Neural progenitor cell (in vitro differentiated cells): Measurements from ENCODE around the gene METTL3. TPM values are rescaled to one million over a fixed set of nuclear protein-coding genes. Genes with fewer than 3 reads are reported as not detected.

Experiments used
- DNase-seq: peaks from one replicate; pipeline ENCODE4 v3.0.0-alpha.2; 2016; ENCODE audit warnings: low spot score
- H2AFZ ChIP-seq: fragments of 200-600 bp; sonication (generic); replicated peaks from 2 replicates; pipeline ENCODE4 v1.6.1; 2016; ENCODE audit warnings: antibody characterized with exemption
- H3F3A ChIP-seq: fragments of 200-600 bp; sonication (generic); 2 replicates; pipeline ENCODE4 v1.6.1; 2016; ENCODE audit warnings: antibody characterized with exemption, low read depth
- H3K27ac ChIP-seq: fragments of 200-600 bp; sonication (generic); 2 replicates; pipeline ENCODE4 v1.5.1; 2016; ENCODE audit warnings: mild to moderate bottlenecking
- H3K27me3 ChIP-seq: fragments of 200-600 bp; sonication (generic); 2 replicates; pipeline ENCODE4 v1.6.1; 2016; ENCODE audit warnings: mild to moderate bottlenecking, moderate library complexity
- H3K36me3 ChIP-seq: fragments of 200-600 bp; sonication (generic); 2 replicates; pipeline ENCODE4 v1.5.1; 2016
- H3K4me1 ChIP-seq: fragments of 200-600 bp; sonication (generic); 2 replicates; pipeline ENCODE4 v1.6.1; 2016; ENCODE audit warnings: mixed run types
- H3K4me2 ChIP-seq: fragments of 200-600 bp; sonication (generic); 2 replicates; pipeline ENCODE4 v1.6.1; 2016
- H3K4me3 ChIP-seq: fragments of 200-600 bp; sonication (generic); 2 replicates; pipeline ENCODE4 v1.5.1; 2016
- H3K79me2 ChIP-seq: fragments of 200-600 bp; sonication (generic); 2 replicates; pipeline ENCODE4 v1.6.1; 2016; ENCODE audit warnings: low read depth
- H3K9ac ChIP-seq: fragments of 200-600 bp; sonication (generic); 2 replicates; pipeline ENCODE4 v1.6.1; 2016
- H3K9me3 ChIP-seq: fragments of 200-600 bp; sonication (generic); 2 replicates; pipeline ENCODE4 v1.5.1; 2016; ENCODE audit warnings: low read depth
- H4K20me1 ChIP-seq: fragments of 200-600 bp; sonication (generic); 2 replicates; pipeline ENCODE4 v1.6.1; 2016; ENCODE audit warnings: low read depth
- H3K27ac Mint-ChIP-seq: 3 replicates; pipeline ENCODE4 v1.8.0; 2021; ENCODE audit warnings: mixed read lengths
- H3K27me3 Mint-ChIP-seq: 2 replicates; pipeline ENCODE4 v1.8.0; 2022; ENCODE audit warnings: low read depth, mild to moderate bottlenecking, inconsistent platforms, moderate library complexity, mixed read lengths; ENCODE audit not compliant: insufficient read depth
- H3K36me3 Mint-ChIP-seq: 3 replicates; pipeline ENCODE4 v1.8.0; 2021; ENCODE audit warnings: mixed read lengths
- H3K4me1 Mint-ChIP-seq: 3 replicates; pipeline ENCODE4 v1.8.0; 2021; ENCODE audit warnings: mixed read lengths
- H3K4me3 Mint-ChIP-seq: 3 replicates; pipeline ENCODE4 v1.8.0; 2021; ENCODE audit warnings: mild to moderate bottlenecking, moderate library complexity, mixed read lengths
- H3K9me3 Mint-ChIP-seq: 3 replicates; pipeline ENCODE4 v1.8.0; 2020; ENCODE audit warnings: mixed read lengths
- EZH2 ChIP-seq: fragments of 200-600 bp; sonication (generic); IDR thresholded peaks from 2 replicates; pipeline ENCODE4 v1.6.1; 2017; ENCODE audit warnings: antibody characterized with exemption, mild to moderate bottlenecking, moderate library complexity
- EZH2phosphoT487 ChIP-seq: fragments of 200-600 bp; sonication (generic); IDR thresholded peaks from 2 replicates; pipeline ENCODE4 v1.6.1; 2017; ENCODE audit warnings: antibody characterized with exemption
- total RNA-seq: library from RNA; depleted of rRNA; stranded (reverse); fragments of >200 nt; gene quantifications from 2 replicates; pipeline ENCODE4 v1.2.3, GENCODE V29; 2015; ENCODE audit warnings: low replicate concordance
- TF ChIP-seq, protein P1 (sequence below): fragments of 200-600 bp; sonication (generic); IDR thresholded peaks from 2 replicates; pipeline ENCODE4 v1.5.1; 2017; ENCODE audit warnings: antibody characterized with exemption, mild to moderate bottlenecking

The METTL3 gene
- total RNA-seq, 1 donor from 2014 or later = 99.5 TPM

DNA sequence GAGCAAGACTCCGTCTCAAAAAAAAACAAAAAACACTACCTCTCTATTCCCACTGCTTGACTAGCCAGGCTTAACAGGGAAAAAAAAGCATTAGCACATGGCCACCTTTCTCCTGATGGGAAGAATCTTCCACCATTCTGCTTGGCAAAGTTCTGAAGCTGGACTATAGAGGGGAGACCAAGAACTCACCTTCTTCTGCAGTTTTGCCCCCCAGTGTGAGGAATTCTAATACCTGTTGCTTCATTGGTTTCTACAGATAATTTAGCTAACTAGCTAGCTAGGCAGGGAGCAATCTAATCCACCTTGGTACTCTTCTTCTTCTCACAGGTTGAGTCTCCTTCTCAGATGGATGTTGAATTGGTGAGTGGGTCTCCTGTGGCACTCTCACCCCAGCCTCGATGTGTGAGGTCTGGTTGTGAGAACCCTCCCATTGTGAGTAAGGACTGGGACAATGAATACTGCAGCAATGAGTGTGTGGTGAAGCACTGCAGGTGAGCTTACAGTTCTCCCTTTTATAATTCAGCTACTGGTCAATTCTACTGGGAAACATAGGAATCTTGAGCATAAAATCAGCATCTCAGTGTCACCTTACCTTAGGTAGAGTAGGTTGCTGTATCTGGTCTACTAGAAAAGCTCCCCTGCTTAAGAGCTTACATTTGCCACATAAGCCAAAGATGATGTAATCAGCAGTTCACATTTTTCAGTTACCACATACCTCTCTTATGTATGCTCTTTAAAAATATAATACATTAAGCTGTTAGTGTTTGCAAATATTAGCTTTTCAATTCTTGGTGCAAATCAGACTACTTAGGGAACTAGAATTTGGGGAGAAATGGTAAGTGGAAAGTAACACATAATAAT lies 16.0 kb downstream of the METTL3 start:
- DNase-seq = no peak
- Histone ChIP-seq H3K27ac (no peak overlapping the region), H3F3A (peaks cover 36% of the 10 kb centered on the region), H2AFZ (no peak overlapping the region), H3K4me1 (peaks cover 6% of the 10 kb centered on the region), H3K9me3 (no peaks in the 10 kb centered on the region), H4K20me1 (no peaks in the 10 kb centered on the region), H3K4me3 (no peak overlapping the region), H3K36me3 (peaks cover 18% of the 10 kb centered on the region), H3K4me2 (no peak overlapping the region), H3K27me3 (no peaks in the 10 kb centered on the region), H3K9ac (no peak overlapping the region), H3K79me2 (no peaks in the 10 kb centered on the region)
- Mint-ChIP-seq H3K36me3 (peaks cover 47% of the 10 kb centered on the region), H3K4me1 (peaks cover 8% of the 10 kb centered on the region), H3K4me3 (no peak overlapping the region), H3K9me3 (no peaks in the 10 kb centered on the region), H3K27ac (no peak overlapping the region), H3K27me3 (peaks cover 3% of the 10 kb centered on the region)
- no peak for TF ChIP-seq EZH2
- TF ChIP-seq, protein P1, sequence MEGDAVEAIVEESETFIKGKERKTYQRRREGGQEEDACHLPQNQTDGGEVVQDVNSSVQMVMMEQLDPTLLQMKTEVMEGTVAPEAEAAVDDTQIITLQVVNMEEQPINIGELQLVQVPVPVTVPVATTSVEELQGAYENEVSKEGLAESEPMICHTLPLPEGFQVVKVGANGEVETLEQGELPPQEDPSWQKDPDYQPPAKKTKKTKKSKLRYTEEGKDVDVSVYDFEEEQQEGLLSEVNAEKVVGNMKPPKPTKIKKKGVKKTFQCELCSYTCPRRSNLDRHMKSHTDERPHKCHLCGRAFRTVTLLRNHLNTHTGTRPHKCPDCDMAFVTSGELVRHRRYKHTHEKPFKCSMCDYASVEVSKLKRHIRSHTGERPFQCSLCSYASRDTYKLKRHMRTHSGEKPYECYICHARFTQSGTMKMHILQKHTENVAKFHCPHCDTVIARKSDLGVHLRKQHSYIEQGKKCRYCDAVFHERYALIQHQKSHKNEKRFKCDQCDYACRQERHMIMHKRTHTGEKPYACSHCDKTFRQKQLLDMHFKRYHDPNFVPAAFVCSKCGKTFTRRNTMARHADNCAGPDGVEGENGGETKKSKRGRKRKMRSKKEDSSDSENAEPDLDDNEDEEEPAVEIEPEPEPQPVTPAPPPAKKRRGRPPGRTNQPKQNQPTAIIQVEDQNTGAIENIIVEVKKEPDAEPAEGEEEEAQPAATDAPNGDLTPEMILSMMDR = no peak
- no peak for TF ChIP-seq EZH2phosphoT487

DNA sequence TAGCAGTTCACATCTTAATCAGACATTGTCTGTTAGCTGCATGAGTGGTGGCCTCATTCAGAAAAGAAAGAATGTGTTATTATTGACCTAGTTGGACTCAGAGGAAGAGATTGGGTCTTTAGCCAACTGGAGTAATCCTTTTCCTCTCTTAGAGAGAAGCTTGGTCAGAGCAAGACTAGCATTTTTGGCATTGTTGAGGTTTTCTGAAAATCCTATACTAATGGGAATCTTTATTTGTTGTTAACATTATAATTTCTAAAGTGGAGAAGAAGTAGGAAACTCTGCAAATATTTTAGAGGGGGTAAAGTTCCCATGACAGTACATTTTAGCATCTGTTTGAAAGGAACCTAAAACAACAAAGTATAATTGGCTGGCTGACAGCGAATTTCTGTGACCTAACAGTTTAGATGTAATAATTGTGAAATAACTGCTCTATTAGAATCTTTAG lies 24.5 kb downstream of the METTL3 start:
- Histone ChIP-seq H3K27ac (no peak overlapping the region), H4K20me1 (peaks cover 6% of the 10 kb centered on the region), H3K9me3 (no peaks in the 10 kb centered on the region), H3K36me3 (peaks cover 10% of the 10 kb centered on the region), H3K79me2 (peaks cover 16% of the 10 kb centered on the region), H3F3A (peaks cover 11% of the 10 kb centered on the region), H3K4me1 (no peaks in the 10 kb centered on the region), H3K4me3 (no peak overlapping the region), H3K27me3 (no peaks in the 10 kb centered on the region), H3K9ac (no peak overlapping the region), H2AFZ (no peak overlapping the region), H3K4me2 (no peak overlapping the region)
- Mint-ChIP-seq H3K9me3 (no peaks in the 10 kb centered on the region), H3K36me3 (peaks cover 13% of the 10 kb centered on the region), H3K4me1 (no peaks in the 10 kb centered on the region), H3K4me3 (no peak overlapping the region), H3K27me3 (peaks cover 2% of the 10 kb centered on the region), H3K27ac (no peak overlapping the region)
- TF ChIP-seq EZH2phosphoT487 (no peak), EZH2 (no peak)
- TF ChIP-seq, protein P1 = no peak
- no peak for DNase-seq

DNA sequence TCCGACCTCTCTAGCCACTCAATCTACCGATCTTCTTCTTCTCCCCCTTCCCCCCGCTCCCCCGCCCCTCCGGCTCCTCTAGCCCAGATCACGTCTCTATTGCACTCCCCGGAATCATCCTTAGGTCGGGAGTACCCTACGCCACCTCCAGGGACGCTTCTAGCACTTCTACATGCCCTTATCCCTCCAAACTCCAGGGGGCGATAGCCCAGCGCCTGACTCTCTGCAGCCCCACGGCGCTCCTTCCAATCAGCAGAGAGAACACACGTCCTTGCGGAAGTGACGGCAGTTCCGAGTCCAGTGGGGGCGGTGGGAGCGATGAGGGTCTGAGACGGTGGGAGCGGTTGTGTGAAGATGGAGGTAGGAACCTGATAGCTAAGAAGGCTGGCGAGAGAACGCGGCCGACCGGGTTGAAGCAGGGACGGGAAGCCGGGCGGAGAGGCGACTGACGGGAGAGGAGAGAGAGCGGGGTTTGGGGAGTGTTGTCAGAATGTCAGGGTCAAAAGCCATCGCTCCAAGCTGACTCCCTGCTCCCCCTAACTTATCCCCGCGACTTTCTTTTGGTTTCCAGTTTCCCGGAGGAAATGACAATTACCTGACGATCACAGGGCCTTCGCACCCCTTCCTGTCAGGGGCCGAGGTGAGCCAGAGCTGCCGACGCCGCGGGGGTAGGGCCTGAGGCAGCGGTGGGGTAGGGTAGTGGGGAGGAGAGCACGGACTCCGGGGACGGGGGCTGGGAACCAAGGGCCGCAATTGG lies 34.0 kb downstream of the METTL3 start, which contains the start of the genes RAB2B and TOX4:
Gene RAB2B (minus strand): TSS at position 35 of the 757 bp plus-strand sequence. CDS start 87 bp downstream, outside the sequence.
Gene TOX4 (plus strand): TSS at position 271 of the 757 bp plus-strand sequence. CDS start 84 bp downstream, at position 355.
- peaks cover 4% of the 10 kb centered on the region for H3K4me1 ChIP-seq
- peaks cover 6% of the 10 kb centered on the region for H3K36me3 ChIP-seq
- peak within 1 kb of the TSS; percentile 97 for H3K4me2 ChIP-seq
- H3K4me3 Mint-ChIP-seq = peak within 1 kb of the TSS; percentile 99
- peak within 1 kb of the TSS; percentile 95 for H3K27ac Mint-ChIP-seq
- peak; percentile 98 for DNase-seq
- peaks cover 22% of the 10 kb centered on the region for H3K4me1 Mint-ChIP-seq
- no peaks in the 10 kb centered on the region for H3K27me3 ChIP-seq
- no peaks in the 10 kb centered on the region for H3K9me3 Mint-ChIP-seq
- H3K36me3 Mint-ChIP-seq = peaks cover 11% of the 10 kb centered on the region
- H3F3A ChIP-seq = peaks cover 15% of the 10 kb centered on the region
- H4K20me1 ChIP-seq = no peaks in the 10 kb centered on the region
- H3K4me3 ChIP-seq = peak within 1 kb of the TSS; percentile 93
- peak within 1 kb of the TSS; percentile 87 for H3K9ac ChIP-seq
- H3K27me3 Mint-ChIP-seq = no peaks in the 10 kb centered on the region
- TF ChIP-seq EZH2 = no peak
- TF ChIP-seq, protein P1 = peak; percentile 98
- peak within 1 kb of the TSS; percentile 85 for H2AFZ ChIP-seq
- H3K79me2 ChIP-seq = peaks cover 65% of the 10 kb centered on the region
- H3K9me3 ChIP-seq = no peaks in the 10 kb centered on the region
- peak within 1 kb of the TSS; percentile 48 for H3K27ac ChIP-seq
